ENCODE results near the gene DTHD1. TPM values are rescaled to one million over a fixed set of nuclear protein-coding genes. Genes with fewer than 3 reads are reported as not detected.

DTHD1 gene
- total RNA-seq, 4 donors from 2014 or later, result 0.21 to 0.32 TPM; not detected in 2

DNA sequence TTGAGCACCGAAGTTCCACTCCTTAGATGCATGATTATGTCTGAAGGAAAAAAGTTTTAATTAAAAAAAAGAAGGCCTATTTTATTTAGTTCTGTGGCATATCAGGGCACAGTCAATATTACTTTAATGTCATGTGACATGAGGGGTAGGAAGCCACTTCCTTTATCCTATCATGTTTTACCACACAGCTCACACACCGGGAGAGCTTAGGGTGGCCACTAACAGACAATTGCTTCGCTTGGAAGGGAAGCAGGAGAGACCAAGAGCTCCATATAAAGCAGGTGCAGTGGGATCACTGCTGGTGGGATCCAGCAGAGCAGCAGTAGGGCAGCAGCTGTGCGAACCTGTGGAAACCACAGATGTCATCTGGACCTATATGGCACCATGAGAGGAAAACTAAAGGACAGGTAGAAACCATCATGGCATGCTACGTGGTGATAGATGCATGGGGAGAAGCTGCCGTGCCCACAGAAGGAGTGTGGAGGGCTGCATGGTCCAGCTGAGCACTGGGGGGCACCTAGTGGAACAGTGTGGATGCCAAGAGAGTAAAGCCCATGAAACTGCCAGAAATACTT, 52.0 kb downstream of the DTHD1 start:
- no peak for TF ChIP-seq CTCF (IDR thresholded peaks at IDR 0.05)
- no peak for TF ChIP-seq EP300 (IDR thresholded peaks at IDR 0.05)
- no peak for TF ChIP-seq POLR2A (IDR thresholded peaks at IDR 0.05)
- TF ChIP-seq POLR2AphosphoS5 (IDR thresholded peaks at IDR 0.05), result no peak
- 91% methylated on average over 6 of the region's 6 CpGs for WGBS
- no peak overlapping the region for H3K4me3 ChIP-seq

DNA sequence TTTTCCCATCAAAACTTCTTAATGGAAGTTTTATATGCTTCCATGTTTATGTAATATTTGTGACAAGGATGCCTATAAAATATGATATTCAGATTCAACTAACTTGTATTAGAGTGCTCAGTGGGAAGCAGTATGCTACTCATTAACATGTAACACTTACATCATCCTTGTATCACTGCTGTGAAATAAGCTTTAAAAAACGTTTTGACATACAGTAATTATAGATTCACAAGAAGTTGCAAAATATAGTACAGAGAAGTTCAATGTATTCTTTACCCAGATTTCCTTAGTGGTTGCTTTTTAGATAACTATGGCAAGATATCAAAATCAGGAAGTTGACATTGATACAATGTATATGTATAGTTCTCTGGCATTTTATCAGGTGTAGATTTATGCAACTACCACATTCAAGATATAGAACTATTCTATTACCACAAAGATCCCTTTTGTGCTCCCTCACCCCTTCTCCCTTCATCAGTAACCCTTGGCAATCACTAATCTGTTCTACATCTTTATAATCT, 56.3 kb downstream of the DTHD1 start:
- Histone ChIP-seq H3K27me3 (no peaks in the 10 kb centered on the region), H3K36me3 (no peaks in the 10 kb centered on the region), H3K9me3 (no peaks in the 10 kb centered on the region), H3K4me1 (no peaks in the 10 kb centered on the region), H3K27ac (no peak overlapping the region), H3K4me3 (no peak overlapping the region)
- no peak for DNase-seq (ENCODE audit: low spot score in 2 of 2)
- TF ChIP-seq POLR2A (IDR thresholded peaks at IDR 0.05), result no peak
- TF ChIP-seq POLR2AphosphoS5 (IDR thresholded peaks at IDR 0.05), result no peak
- TF ChIP-seq CTCF (IDR thresholded peaks at IDR 0.05), result no peak
- no peak for TF ChIP-seq EP300 (IDR thresholded peaks at IDR 0.05)
- WGBS, result 6% methylated on average over 1 of the region's 1 CpG

More for the DNA sequence above, 52.0 kb downstream of the DTHD1 start:
- Histone ChIP-seq H3K27me3 (no peaks in the 10 kb centered on the region), H3K4me1 (no peaks in the 10 kb centered on the region), H3K9me3 (no peaks in the 10 kb centered on the region), H3K27ac (no peak overlapping the region), H3K36me3 (no peaks in the 10 kb centered on the region)
- no peak for DNase-seq (ENCODE audit: low spot score in 2 of 2)

DNA sequence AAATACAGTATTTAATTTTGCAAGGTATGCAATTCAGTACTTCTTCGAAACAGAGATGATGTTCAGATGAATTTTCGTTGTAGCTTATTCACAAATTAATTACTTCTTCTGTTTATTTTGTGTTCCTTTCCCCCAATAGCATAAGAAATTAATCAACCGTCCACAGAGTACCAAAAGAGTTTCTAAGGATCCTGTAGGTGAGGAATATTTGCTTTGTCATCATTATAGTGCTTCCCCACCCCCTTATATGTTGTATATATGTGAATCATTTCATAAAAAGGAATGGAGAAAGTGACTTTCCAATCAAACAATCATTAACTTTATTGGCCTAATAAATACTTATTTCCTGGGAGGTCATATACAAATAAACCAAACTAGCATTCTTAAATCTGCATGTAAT, 57.6 kb downstream of the DTHD1 start:
- 74% methylated on average over 3 of the region's 3 CpGs for WGBS

GRCh38 chr4:36341936-36342335, 60.5 kb downstream of the DTHD1 start:
- H3K9me3 ChIP-seq, result no peaks in the 10 kb centered on the region
- no peaks in the 10 kb centered on the region for H3K27me3 ChIP-seq
- H3K4me3 ChIP-seq, result no peak overlapping the region
- no peak for DNase-seq (ENCODE audit: low spot score in 2 of 2)
- no peak for TF ChIP-seq CTCF (IDR thresholded peaks at IDR 0.05)
- TF ChIP-seq EP300 (IDR thresholded peaks at IDR 0.05), result no peak
- no peak for TF ChIP-seq POLR2A (IDR thresholded peaks at IDR 0.05)
- TF ChIP-seq POLR2AphosphoS5 (IDR thresholded peaks at IDR 0.05), result no peak
- H3K4me1 ChIP-seq, result no peaks in the 10 kb centered on the region
- no peak overlapping the region for H3K27ac ChIP-seq
- WGBS, result 88% methylated on average over 6 of the region's 6 CpGs
- no peaks in the 10 kb centered on the region for H3K36me3 ChIP-seq

More for the DNA sequence above, 57.6 kb downstream of the DTHD1 start:
- Histone ChIP-seq H3K4me1 (no peaks in the 10 kb centered on the region), H3K36me3 (no peaks in the 10 kb centered on the region), H3K27ac (no peak overlapping the region), H3K27me3 (no peaks in the 10 kb centered on the region), H3K4me3 (no peak overlapping the region), H3K9me3 (no peaks in the 10 kb centered on the region)
- no peak for DNase-seq (ENCODE audit: low spot score in 2 of 2)
- TF ChIP-seq POLR2A (IDR thresholded peaks at IDR 0.05) (no peak), EP300 (IDR thresholded peaks at IDR 0.05) (no peak), CTCF (IDR thresholded peaks at IDR 0.05) (no peak), POLR2AphosphoS5 (IDR thresholded peaks at IDR 0.05) (no peak)

DNA sequence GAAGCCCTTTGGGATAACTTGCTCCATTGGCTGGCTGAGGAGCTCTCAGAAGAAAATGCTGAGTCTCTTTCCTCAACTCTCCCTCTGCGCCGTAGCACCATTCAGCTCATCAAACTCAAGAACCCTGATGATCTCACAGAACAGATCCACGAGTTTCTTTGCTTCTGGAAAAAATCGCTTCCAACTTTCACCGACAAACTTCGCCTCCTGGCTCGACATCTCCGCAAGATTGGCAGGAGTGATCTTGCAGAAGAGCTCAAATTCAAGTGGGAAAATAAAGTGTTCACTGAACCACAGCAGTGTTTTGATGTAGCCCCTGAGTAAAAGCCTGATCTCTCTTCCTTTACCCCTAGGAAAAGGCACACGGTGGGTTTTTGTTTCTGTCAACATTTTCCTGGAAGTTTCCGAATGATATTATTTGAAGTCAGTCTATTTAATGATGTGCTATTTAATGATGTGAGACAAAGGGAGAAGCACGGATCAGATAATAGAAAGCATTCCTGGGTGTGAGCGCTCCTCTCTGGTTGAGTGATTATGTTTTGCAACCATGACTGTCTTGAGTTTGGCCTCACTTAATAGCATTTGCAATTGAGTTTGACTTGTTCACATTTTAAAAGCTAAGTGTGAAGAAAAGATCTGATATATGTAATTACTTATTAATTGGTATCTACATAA, 62.2 kb downstream of the DTHD1 start:
- no peak for DNase-seq (ENCODE audit: low spot score in 2 of 2)
- TF ChIP-seq POLR2A (IDR thresholded peaks at IDR 0.05) (no peak), CTCF (IDR thresholded peaks at IDR 0.05) (no peak), EP300 (IDR thresholded peaks at IDR 0.05) (no peak), POLR2AphosphoS5 (IDR thresholded peaks at IDR 0.05) (no peak)
- Histone ChIP-seq H3K9me3 (no peaks in the 10 kb centered on the region), H3K4me1 (no peaks in the 10 kb centered on the region), H3K4me3 (no peak overlapping the region), H3K27me3 (no peaks in the 10 kb centered on the region), H3K36me3 (no peaks in the 10 kb centered on the region), H3K27ac (no peak overlapping the region)
- 88% methylated on average over 12 of the region's 12 CpGs for WGBS
